ENCODE measurements around the gene GRHL1.

DNA sequence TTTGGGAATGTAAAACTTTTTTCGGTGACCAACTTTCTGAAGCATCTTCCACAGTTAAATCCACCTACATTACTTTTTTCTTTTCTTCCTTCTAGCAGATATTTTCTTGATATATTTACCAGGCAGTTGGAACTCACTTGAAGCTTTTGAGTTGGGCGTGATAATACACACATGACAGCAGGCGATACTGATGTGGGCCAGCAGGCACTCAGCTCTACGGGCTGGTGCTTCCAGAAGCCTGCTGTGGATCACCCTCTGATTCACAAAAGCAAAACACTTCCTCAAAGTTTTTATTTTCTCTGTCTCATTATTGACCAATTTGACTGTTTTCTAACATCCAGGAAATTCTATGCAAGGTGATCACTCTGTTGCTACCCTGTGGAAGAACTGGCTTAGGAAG lies 22.9 kb downstream of the GRHL1 start:
- TF ChIP-seq CTCF (IDR thresholded peaks at IDR 0.05; ENCODE audit: extremely low read depth in 1 of 2, insufficient read depth in 1 of 2, low read depth in 1 of 2, low read length in 2 of 2), result no peak
- TF ChIP-seq POLR2A (IDR thresholded peaks at IDR 0.05; ENCODE audit: low read depth, low read length), result no peak
- no peak for TF ChIP-seq POLR2AphosphoS5 (IDR thresholded peaks at IDR 0.05; ENCODE audit: insufficient read depth, low read depth, low read length)
- TF ChIP-seq EZH2 (IDR thresholded peaks at IDR 0.05; ENCODE audit: borderline replicate concordance, low read depth, low read length, severe bottlenecking), result no peak

Data from endothelial cell of umbilical vein (primary cell).